ENCODE results near the gene STK35. TPM values are rescaled to one million over a fixed set of nuclear protein-coding genes. Genes with fewer than 3 reads are reported as not detected.

Gene STK35
- total RNA-seq, 1 donor from 2014 or later, result 21.8 TPM

GRCh38 chr20:2172305-2173175, 70.9 kb downstream of the STK35 start:
- Mint-ChIP-seq H3K27me3 (ENCODE audit: insufficient read depth, low read depth) (peaks cover 8% of the 10 kb centered on the region), H3K4me3 (peak overlapping the region; percentile 54), H3K27ac (peak overlapping the region; percentile 73), H3K36me3 (no peaks in the 10 kb centered on the region), H3K9me3 (no peaks in the 10 kb centered on the region), H3K4me1 (peaks cover 6% of the 10 kb centered on the region)
- TF ChIP-seq EZH2 (IDR thresholded peaks at IDR 0.05), result no peak
- TF ChIP-seq, protein P1, sequence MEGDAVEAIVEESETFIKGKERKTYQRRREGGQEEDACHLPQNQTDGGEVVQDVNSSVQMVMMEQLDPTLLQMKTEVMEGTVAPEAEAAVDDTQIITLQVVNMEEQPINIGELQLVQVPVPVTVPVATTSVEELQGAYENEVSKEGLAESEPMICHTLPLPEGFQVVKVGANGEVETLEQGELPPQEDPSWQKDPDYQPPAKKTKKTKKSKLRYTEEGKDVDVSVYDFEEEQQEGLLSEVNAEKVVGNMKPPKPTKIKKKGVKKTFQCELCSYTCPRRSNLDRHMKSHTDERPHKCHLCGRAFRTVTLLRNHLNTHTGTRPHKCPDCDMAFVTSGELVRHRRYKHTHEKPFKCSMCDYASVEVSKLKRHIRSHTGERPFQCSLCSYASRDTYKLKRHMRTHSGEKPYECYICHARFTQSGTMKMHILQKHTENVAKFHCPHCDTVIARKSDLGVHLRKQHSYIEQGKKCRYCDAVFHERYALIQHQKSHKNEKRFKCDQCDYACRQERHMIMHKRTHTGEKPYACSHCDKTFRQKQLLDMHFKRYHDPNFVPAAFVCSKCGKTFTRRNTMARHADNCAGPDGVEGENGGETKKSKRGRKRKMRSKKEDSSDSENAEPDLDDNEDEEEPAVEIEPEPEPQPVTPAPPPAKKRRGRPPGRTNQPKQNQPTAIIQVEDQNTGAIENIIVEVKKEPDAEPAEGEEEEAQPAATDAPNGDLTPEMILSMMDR (IDR thresholded peaks at IDR 0.05), result peak; percentile 97
- peak overlapping the region; percentile 66 for H3K4me2 ChIP-seq
- H3K4me3 ChIP-seq, result no peak overlapping the region
- H3K27ac ChIP-seq, result no peak overlapping the region
- peak; percentile 79 for DNase-seq (ENCODE audit: low spot score)
- peaks cover 4% of the 10 kb centered on the region for H3K27me3 ChIP-seq
- H4K20me1 ChIP-seq (ENCODE audit: low read depth), result no peaks in the 10 kb centered on the region
- no peaks in the 10 kb centered on the region for H3K9me3 ChIP-seq (ENCODE audit: low read depth)
- no peaks in the 10 kb centered on the region for H3F3A ChIP-seq (ENCODE audit: low read depth)
- no peaks in the 10 kb centered on the region for H3K36me3 ChIP-seq
- H3K4me1 ChIP-seq, result no peaks in the 10 kb centered on the region
- H3K79me2 ChIP-seq (ENCODE audit: low read depth), result no peaks in the 10 kb centered on the region
- H2AFZ ChIP-seq (replicated peaks), result no peak overlapping the region
- no peak overlapping the region for H3K9ac ChIP-seq

DNA sequence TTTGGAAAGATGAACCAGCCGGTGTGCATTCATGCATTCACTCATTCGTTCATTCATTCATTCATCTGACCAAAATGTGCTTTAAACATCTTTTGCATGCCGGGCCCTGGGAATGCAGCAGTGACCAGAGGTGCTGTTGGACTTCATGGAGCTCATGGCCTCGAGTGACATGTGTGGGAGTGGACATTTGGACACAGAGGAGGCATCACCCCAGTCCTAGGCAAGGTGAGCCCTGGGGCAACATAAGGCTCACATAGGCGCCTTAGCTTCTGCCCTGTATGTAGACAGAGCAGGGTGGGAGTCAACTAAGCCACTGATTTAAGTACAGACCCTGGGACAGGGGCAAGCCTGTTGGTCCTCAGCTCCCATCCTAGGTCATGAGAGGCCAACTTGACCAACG, 71.6 kb downstream of the STK35 start:
- Mint-ChIP-seq H3K36me3 (no peaks in the 10 kb centered on the region), H3K9me3 (no peaks in the 10 kb centered on the region), H3K27me3 (ENCODE audit: insufficient read depth, low read depth) (peaks cover 10% of the 10 kb centered on the region), H3K4me1 (peaks cover 5% of the 10 kb centered on the region), H3K4me3 (no peak overlapping the region), H3K27ac (no peak overlapping the region)
- Histone ChIP-seq H3K4me3 (no peak overlapping the region), H3K4me1 (no peaks in the 10 kb centered on the region), H2AFZ (replicated peaks) (no peak overlapping the region), H3K27ac (no peak overlapping the region), H3K27me3 (peaks cover 4% of the 10 kb centered on the region), H3F3A (ENCODE audit: low read depth) (no peaks in the 10 kb centered on the region), H4K20me1 (ENCODE audit: low read depth) (no peaks in the 10 kb centered on the region), H3K9ac (no peak overlapping the region), H3K79me2 (ENCODE audit: low read depth) (no peaks in the 10 kb centered on the region), H3K36me3 (no peaks in the 10 kb centered on the region), H3K9me3 (ENCODE audit: low read depth) (no peaks in the 10 kb centered on the region), H3K4me2 (no peak overlapping the region)
- no peak for DNase-seq (ENCODE audit: low spot score)
- TF ChIP-seq EZH2 (IDR thresholded peaks at IDR 0.05) (no peak), EZH2phosphoT487 (IDR thresholded peaks at IDR 0.05) (no peak)
- TF ChIP-seq, protein P1 (IDR thresholded peaks at IDR 0.05), result no peak

DNA sequence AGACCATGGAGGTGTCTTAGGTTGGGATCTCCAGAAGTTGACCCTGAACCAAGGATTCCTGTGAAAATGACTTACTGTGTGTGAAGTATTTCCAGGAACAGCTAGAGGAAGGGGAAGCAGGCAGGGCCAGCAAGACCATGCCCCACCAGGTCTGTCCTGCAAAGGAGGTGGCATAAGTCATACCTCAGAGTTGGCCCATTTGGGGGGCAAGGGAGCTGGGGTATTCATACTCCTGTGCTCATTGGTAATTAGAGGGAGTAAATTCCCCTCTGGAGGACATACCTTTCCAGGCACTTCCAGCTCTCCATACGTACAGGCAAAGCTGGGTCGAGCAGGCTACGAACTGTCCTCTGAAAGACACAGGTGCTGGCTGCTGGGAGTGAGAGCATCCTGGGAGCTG, 72.4 kb downstream of the STK35 start:
- no peaks in the 10 kb centered on the region for H4K20me1 ChIP-seq (ENCODE audit: low read depth)
- H3K9me3 ChIP-seq (ENCODE audit: low read depth), result no peaks in the 10 kb centered on the region
- H3K79me2 ChIP-seq (ENCODE audit: low read depth), result no peaks in the 10 kb centered on the region
- H3K27me3 Mint-ChIP-seq (ENCODE audit: insufficient read depth, low read depth), result peaks cover 17% of the 10 kb centered on the region
- no peak overlapping the region for H3K4me3 ChIP-seq
- no peak overlapping the region for H2AFZ ChIP-seq (replicated peaks)
- no peak overlapping the region for H3K27ac Mint-ChIP-seq
- peaks cover 3% of the 10 kb centered on the region for H3K4me1 Mint-ChIP-seq
- H3K27ac ChIP-seq, result no peak overlapping the region
- no peak overlapping the region for H3K9ac ChIP-seq
- no peaks in the 10 kb centered on the region for H3K9me3 Mint-ChIP-seq
- H3K36me3 ChIP-seq, result no peaks in the 10 kb centered on the region
- no peak overlapping the region for H3K4me3 Mint-ChIP-seq
- no peak for DNase-seq (ENCODE audit: low spot score)
- H3K36me3 Mint-ChIP-seq, result no peaks in the 10 kb centered on the region
- TF ChIP-seq EZH2phosphoT487 (IDR thresholded peaks at IDR 0.05) (no peak), EZH2 (IDR thresholded peaks at IDR 0.05) (no peak)
- TF ChIP-seq, protein P1 (IDR thresholded peaks at IDR 0.05), result no peak
- no peak overlapping the region for H3K4me2 ChIP-seq
- H3K27me3 ChIP-seq, result peaks cover 4% of the 10 kb centered on the region
- H3F3A ChIP-seq (ENCODE audit: low read depth), result no peaks in the 10 kb centered on the region
- no peaks in the 10 kb centered on the region for H3K4me1 ChIP-seq
